HepG2 (cell line): ENCODE results near the gene SLC7A4. TPM values are rescaled to one million over a fixed set of nuclear protein-coding genes. Genes with fewer than 3 reads are reported as not detected.
A peak's percentile ranks its signal among the peaks of the same experiment; 100 is the strongest.

Experiments
- BCL6 ChIP-seq: IDR thresholded peaks from 2 replicates; pipeline ENCODE4 v1.6.1; 2016; ENCODE audit warnings: missing genetic modification reagents, missing compliant biosample characterization
- ETV6 ChIP-seq: sonication (generic); formaldehyde crosslinking; conservative IDR thresholded peaks from 2 replicates; pipeline ENCODE4 v1.4.0; 2020; ENCODE audit warnings: missing genetic modification reagents
- GABPB1 ChIP-seq: IDR thresholded peaks from 2 replicates; pipeline ENCODE4 v1.6.1; 2016; ENCODE audit warnings: mild to moderate bottlenecking, missing genetic modification reagents, moderate library complexity, missing compliant biosample characterization
- GATAD2A ChIP-seq: IDR thresholded peaks from 2 replicates; pipeline ENCODE4 v1.6.1; 2016
- HDAC1 ChIP-seq: sonication (generic); formaldehyde crosslinking; IDR thresholded peaks from 2 replicates; pipeline ENCODE4 v1.5.1; 2020; ENCODE audit warnings: mild to moderate bottlenecking, missing genetic modification reagents
- HDAC2 ChIP-seq: sonication (generic); formaldehyde crosslinking; IDR thresholded peaks from 2 replicates; pipeline ENCODE4 v1.4.0; 2020; ENCODE audit warnings: missing genetic modification reagents
- KLF15 ChIP-seq: sonication (generic); formaldehyde crosslinking; IDR thresholded peaks from 2 replicates; pipeline ENCODE4 v1.8.1; 2023; ENCODE audit warnings: borderline replicate concordance, mild to moderate bottlenecking, inconsistent platforms, missing genetic modification reagents, mixed read lengths
- NR2C2 ChIP-seq: sonication (generic); formaldehyde crosslinking; IDR thresholded peaks from 2 replicates; pipeline ENCODE4 v1.4.0; 2020; ENCODE audit warnings: missing genetic modification reagents, mild to moderate bottlenecking, moderate library complexity, borderline replicate concordance
- NR2F1 ChIP-seq, 2 experiments: fragments of 450-650 bp in 1 of 2; formaldehyde crosslinking in 1 of 2; IDR thresholded peaks; 2 replicates each; pipeline versions ENCODE4 v1.5.0 to v1.6.1; 2016 to 2020; ENCODE audit warnings: mild to moderate bottlenecking in 1 of 2, missing compliant biosample characterization in 1 of 2, missing genetic modification reagents in 1 of 2, moderate library complexity in 1 of 2
- RXRB ChIP-seq: IDR thresholded peaks from 2 replicates; pipeline ENCODE4 v1.6.1; 2016; ENCODE audit warnings: borderline replicate concordance, missing genetic modification reagents, missing compliant biosample characterization
- ZNF678 ChIP-seq: sonication (generic); formaldehyde crosslinking; IDR thresholded peaks from 2 replicates; pipeline ENCODE4 v1.4.0; 2020; ENCODE audit warnings: mild to moderate bottlenecking, missing genetic modification reagents
- polyA plus RNA-seq, 8 experiments: library from polyadenylated mRNA; depleted of rRNA in 3 of 8; stranded (reverse) in 7 of 8; unstranded in 1 of 8; fragments of >200 nt; fragmentation: Illumina TruSeq in 4 of 8; extraction: Trizol in 4 of 8; gene quantifications; 2 replicates each; pipeline versions ENCODE4 v1.2.1 to v1.2.3, GENCODE V29; 2011 to 2016; ENCODE audit warnings: low read depth in 4 of 8, missing spikeins in 1 of 8, mixed read lengths in 1 of 8; ENCODE audit not compliant: insufficient read depth in 1 of 8
- total RNA-seq, 5 experiments: library from RNA; depleted of rRNA; stranded (reverse); fragments of >200 nt; fragmentation: Illumina TruSeq; extraction: Trizol; gene quantifications; 2 replicates each; pipeline ENCODE4 v1.2.3, GENCODE V29; 2016; ENCODE audit warnings: low read depth in 1 of 5
- TF ChIP-seq, protein P1 (sequence below): sonication (generic); formaldehyde crosslinking; IDR thresholded peaks from 2 replicates; pipeline ENCODE4 v1.4.0; 2020; ENCODE audit warnings: missing genetic modification reagents
- TF ChIP-seq, protein P2 (sequence below): sonication (generic); formaldehyde crosslinking; IDR thresholded peaks from 2 replicates; pipeline ENCODE4 v1.9.0; 2022; ENCODE audit warnings: low read depth, missing genetic modification reagents
- TF ChIP-seq, protein P3 (sequence below): IDR thresholded peaks from 2 replicates; pipeline ENCODE4 v1.6.1; 2016; ENCODE audit warnings: missing genetic modification reagents, missing compliant biosample characterization
- TF ChIP-seq, protein P4 (sequence below): sonication (generic); formaldehyde crosslinking; IDR thresholded peaks from 2 replicates; pipeline ENCODE4 v1.4.0; 2020; ENCODE audit warnings: mild to moderate bottlenecking, missing genetic modification reagents
- TF ChIP-seq, protein P5 (sequence below): sonication (generic); formaldehyde crosslinking; IDR thresholded peaks from 2 replicates; pipeline ENCODE4 v1.5.1; 2020; ENCODE audit warnings: missing genetic modification reagents, mild to moderate bottlenecking, borderline replicate concordance
- TF ChIP-seq, protein P6 (sequence below): IDR thresholded peaks from 2 replicates; pipeline ENCODE4 v1.6.1; 2012; ENCODE audit warnings: inconsistent platforms

SLC7A4 gene
- total and polyA plus RNA-seq, 2 of the 13 experiments (the other 11 are each of a cell fraction or from before 2014, with no cell fraction given): not detected

DNA sequence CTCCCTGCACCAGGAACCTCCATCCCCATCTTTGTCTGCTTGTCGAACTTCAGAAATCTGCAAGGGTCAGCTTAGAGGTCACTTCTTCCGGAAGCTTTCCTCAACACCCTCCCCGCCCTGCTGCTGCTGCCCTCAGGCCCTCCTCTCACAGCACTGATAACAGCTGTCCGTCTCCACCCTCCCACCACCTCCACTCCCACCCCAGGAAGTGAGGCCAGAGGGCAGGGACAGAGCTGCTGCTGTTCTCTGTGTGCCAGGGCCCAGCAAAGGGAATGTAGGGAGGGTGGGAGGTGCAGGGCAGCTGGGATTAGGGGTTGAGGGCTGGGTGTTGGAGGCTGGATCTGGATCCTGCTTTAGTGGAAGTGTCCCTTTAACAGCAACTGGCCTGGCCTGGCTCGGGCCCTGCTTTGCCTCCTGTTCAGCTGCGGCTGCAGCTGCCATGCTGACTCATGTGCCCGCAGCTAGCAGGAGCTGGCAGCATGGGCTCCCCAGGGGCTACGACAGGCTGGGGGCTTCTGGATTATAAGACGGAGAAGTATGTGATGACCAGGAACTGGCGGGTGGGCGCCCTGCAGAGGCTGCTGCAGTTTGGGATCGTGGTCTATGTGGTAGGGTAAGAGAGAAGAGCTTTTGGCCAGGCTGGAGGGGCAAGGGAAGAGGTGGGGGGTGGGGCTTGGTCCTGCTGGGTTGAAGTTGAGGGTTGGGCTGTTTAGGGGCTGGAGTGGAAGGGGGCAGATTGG, 17.5 kb downstream of the SLC7A4 start, which contains the start of gene P2RX6 (continued):
- TF ChIP-seq, protein P1, sequence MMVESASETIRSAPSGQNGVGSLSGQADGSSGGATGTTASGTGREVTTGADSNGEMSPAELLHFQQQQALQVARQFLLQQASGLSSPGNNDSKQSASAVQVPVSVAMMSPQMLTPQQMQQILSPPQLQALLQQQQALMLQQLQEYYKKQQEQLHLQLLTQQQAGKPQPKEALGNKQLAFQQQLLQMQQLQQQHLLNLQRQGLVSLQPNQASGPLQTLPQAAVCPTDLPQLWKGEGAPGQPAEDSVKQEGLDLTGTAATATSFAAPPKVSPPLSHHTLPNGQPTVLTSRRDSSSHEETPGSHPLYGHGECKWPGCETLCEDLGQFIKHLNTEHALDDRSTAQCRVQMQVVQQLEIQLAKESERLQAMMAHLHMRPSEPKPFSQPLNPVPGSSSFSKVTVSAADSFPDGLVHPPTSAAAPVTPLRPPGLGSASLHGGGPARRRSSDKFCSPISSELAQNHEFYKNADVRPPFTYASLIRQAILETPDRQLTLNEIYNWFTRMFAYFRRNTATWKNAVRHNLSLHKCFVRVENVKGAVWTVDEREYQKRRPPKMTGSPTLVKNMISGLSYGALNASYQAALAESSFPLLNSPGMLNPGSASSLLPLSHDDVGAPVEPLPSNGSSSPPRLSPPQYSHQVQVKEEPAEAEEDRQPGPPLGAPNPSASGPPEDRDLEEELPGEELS: peak; percentile 41; the same call in 1 of the 2 replicates
- TF ChIP-seq BCL6 (CRISPR knock-in tag): 0 out of 2 replicates have a peak, but pooled peaks have one; percentile 33
- TF ChIP-seq GATAD2A (CRISPR knock-in tag): 0 out of 2 replicates have a peak, but pooled peaks have one; percentile 33
- TF ChIP-seq, protein P2, sequence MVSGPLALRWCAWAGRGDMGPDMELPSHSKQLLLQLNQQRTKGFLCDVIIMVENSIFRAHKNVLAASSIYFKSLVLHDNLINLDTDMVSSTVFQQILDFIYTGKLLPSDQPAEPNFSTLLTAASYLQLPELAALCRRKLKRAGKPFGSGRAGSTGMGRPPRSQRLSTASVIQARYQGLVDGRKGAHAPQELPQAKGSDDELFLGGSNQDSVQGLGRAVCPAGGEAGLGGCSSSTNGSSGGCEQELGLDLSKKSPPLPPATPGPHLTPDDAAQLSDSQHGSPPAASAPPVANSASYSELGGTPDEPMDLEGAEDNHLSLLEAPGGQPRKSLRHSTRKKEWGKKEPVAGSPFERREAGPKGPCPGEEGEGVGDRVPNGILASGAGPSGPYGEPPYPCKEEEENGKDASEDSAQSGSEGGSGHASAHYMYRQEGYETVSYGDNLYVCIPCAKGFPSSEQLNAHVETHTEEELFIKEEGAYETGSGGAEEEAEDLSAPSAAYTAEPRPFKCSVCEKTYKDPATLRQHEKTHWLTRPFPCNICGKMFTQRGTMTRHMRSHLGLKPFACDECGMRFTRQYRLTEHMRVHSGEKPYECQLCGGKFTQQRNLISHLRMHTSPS (CRISPR knock-in tag): peak; percentile 86; the same call in 1 of the 2 replicates
- no peak for TF ChIP-seq ZNF678
- peak; percentile 63 for TF ChIP-seq GABPB1
- peak in 1 of 2 experiments; percentile 56; a peak in 2 of 4 replicates for TF ChIP-seq NR2F1 (CRISPR knock-in tag; IDR thresholded peaks at IDR 0.05)
- TF ChIP-seq, protein P3, sequence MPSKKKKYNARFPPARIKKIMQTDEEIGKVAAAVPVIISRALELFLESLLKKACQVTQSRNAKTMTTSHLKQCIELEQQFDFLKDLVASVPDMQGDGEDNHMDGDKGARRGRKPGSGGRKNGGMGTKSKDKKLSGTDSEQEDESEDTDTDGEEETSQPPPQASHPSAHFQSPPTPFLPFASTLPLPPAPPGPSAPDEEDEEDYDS (CRISPR knock-in tag): peak; percentile 47; the same call in 1 of the 2 replicates
- peak; percentile 41; the same call in 1 of the 2 replicates for TF ChIP-seq RXRB
- TF ChIP-seq, protein P4, sequence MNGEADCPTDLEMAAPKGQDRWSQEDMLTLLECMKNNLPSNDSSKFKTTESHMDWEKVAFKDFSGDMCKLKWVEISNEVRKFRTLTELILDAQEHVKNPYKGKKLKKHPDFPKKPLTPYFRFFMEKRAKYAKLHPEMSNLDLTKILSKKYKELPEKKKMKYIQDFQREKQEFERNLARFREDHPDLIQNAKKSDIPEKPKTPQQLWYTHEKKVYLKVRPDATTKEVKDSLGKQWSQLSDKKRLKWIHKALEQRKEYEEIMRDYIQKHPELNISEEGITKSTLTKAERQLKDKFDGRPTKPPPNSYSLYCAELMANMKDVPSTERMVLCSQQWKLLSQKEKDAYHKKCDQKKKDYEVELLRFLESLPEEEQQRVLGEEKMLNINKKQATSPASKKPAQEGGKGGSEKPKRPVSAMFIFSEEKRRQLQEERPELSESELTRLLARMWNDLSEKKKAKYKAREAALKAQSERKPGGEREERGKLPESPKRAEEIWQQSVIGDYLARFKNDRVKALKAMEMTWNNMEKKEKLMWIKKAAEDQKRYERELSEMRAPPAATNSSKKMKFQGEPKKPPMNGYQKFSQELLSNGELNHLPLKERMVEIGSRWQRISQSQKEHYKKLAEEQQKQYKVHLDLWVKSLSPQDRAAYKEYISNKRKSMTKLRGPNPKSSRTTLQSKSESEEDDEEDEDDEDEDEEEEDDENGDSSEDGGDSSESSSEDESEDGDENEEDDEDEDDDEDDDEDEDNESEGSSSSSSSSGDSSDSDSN (CRISPR knock-in tag): peak; percentile 48; the same call in 1 of the 2 replicates
- TF ChIP-seq ETV6 (CRISPR knock-in tag): no peak; the same call in 1 of the 2 replicates
- no peak for TF ChIP-seq KLF15
- peak; percentile 35; the same call in 1 of the 2 replicates for TF ChIP-seq HDAC2 (CRISPR knock-in tag)
- peak; percentile 75 for TF ChIP-seq HDAC1
- TF ChIP-seq, protein P5, sequence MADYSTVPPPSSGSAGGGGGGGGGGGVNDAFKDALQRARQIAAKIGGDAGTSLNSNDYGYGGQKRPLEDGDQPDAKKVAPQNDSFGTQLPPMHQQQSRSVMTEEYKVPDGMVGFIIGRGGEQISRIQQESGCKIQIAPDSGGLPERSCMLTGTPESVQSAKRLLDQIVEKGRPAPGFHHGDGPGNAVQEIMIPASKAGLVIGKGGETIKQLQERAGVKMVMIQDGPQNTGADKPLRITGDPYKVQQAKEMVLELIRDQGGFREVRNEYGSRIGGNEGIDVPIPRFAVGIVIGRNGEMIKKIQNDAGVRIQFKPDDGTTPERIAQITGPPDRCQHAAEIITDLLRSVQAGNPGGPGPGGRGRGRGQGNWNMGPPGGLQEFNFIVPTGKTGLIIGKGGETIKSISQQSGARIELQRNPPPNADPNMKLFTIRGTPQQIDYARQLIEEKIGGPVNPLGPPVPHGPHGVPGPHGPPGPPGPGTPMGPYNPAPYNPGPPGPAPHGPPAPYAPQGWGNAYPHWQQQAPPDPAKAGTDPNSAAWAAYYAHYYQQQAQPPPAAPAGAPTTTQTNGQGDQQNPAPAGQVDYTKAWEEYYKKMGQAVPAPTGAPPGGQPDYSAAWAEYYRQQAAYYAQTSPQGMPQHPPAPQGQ (CRISPR knock-in tag): no peak
- TF ChIP-seq NR2C2 (CRISPR knock-in tag): peak; percentile 50
- TF ChIP-seq, protein P6, sequence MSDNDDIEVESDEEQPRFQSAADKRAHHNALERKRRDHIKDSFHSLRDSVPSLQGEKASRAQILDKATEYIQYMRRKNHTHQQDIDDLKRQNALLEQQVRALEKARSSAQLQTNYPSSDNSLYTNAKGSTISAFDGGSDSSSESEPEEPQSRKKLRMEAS: peak; percentile 19; the same call in 1 of the 2 replicates
